GM12878 (cell line): ENCODE data around the gene C10orf71. TPM values are rescaled to one million over a fixed set of nuclear protein-coding genes. Genes with fewer than 3 reads are reported as not detected.

ENCODE experiments used
- ATAC-seq: fragments of 200-7000 bp; cut with Tn5 transposase; 3 replicates; pipeline ENCODE4 v1.9.1; 2020; ENCODE audit warnings: mild to moderate bottlenecking, moderate library complexity
- BruUV-seq: library from RNA; stranded (reverse); fragments of 400-500 nt; replicated peaks from 2 replicates; lab custom pipeline; 2021; lab: Mats Ljungman, UMichigan
- CTCF ChIA-PET: fragments of 300-600 bp; sonication (Branson Sonifier 250); formaldehyde crosslinking; extraction: SDS; loops from one replicate; lab custom pipeline; 2021; ENCODE audit warnings: inconsistent platforms; lab: Yijun Ruan, JAX
- POLR2A ChIA-PET: fragments of 350-600 bp; formaldehyde crosslinking; extraction: SDS; loops from one replicate; lab custom pipeline; 2021; ENCODE audit warnings: inconsistent platforms; lab: Charles Lee
- RAD21 ChIA-PET: fragments of 300-600 bp; sonication (Branson Sonifier 250); formaldehyde crosslinking; loops from one replicate; lab custom pipeline; 2023; ENCODE audit warnings: antibody characterized with exemption; ENCODE audit not compliant: unreplicated experiment; lab: Charles Lee
- SMC1A ChIA-PET: fragments of 300-600 bp; sonication (Branson Sonifier 250); formaldehyde crosslinking; loops from one replicate; lab custom pipeline; 2023; ENCODE audit not compliant: unreplicated experiment, uncharacterized antibody; lab: Charles Lee
- DNase-seq: peaks from one replicate; pipeline ENCODE4 v3.0.0-alpha.2; 2011; ENCODE audit warnings: low read depth, low spot score
- FAIRE-seq: peaks from 3 replicates; lab custom pipeline; 2011; peaks lifted over from hg19 to GRCh38; lab: Jason Lieb, UNC
- H2AFZ ChIP-seq: 2 replicates; pipeline ENCODE4 v1.6.0; 2011; ENCODE audit warnings: low read depth, low read length, control low read depth; ENCODE audit not compliant: control insufficient read depth
- H3K27ac ChIP-seq: 2 replicates; pipeline ENCODE4 v1.5.1; 2011; ENCODE audit warnings: control low read depth; ENCODE audit not compliant: control insufficient read depth, insufficient read depth
- H3K27me3 ChIP-seq, 2 experiments: replicated peaks in 1 of 2; 2 replicates each; pipeline versions ENCODE4 v1.6.0 to v1.6.1; 2011; ENCODE audit warnings: low read length in 1 of 2; ENCODE audit not compliant: control insufficient read depth in 2 of 2, insufficient read depth in 2 of 2
- H3K36me3 ChIP-seq, 2 experiments: 2 replicates each; pipeline ENCODE4 v1.5.1; 2011; ENCODE audit warnings: low read length in 1 of 2; ENCODE audit not compliant: control insufficient read depth in 2 of 2, insufficient read depth in 2 of 2
- H3K4me1 ChIP-seq: 2 replicates; pipeline ENCODE4 v1.6.1; 2011; ENCODE audit warnings: mild to moderate bottlenecking, low read length, moderate library complexity, mixed read lengths; ENCODE audit not compliant: control insufficient read depth, insufficient read depth
- H3K4me2 ChIP-seq: 2 replicates; pipeline ENCODE4 v1.6.0; 2011; ENCODE audit warnings: control low read depth; ENCODE audit not compliant: control insufficient read depth, insufficient read depth
- H3K4me3 ChIP-seq: fragments of 200-600 bp; sonication (generic); 2 replicates; pipeline ENCODE4 v1.5.1; 2016
- H3K79me2 ChIP-seq: 2 replicates; pipeline ENCODE4 v1.6.0; 2011; ENCODE audit warnings: low read length; ENCODE audit not compliant: control insufficient read depth, insufficient read depth
- H3K9ac ChIP-seq: 2 replicates; pipeline ENCODE4 v1.8.0; 2011; ENCODE audit warnings: low read length, control low read depth, mixed read lengths; ENCODE audit not compliant: control insufficient read depth, insufficient read depth
- H3K9me3 ChIP-seq: replicated peaks from 3 replicates; pipeline ENCODE4 v1.5.1; 2011; ENCODE audit warnings: mild to moderate bottlenecking, low read length; ENCODE audit not compliant: control insufficient read depth, insufficient read depth
- H4K20me1 ChIP-seq: 2 replicates; pipeline ENCODE4 v1.6.0; 2011; ENCODE audit not compliant: control insufficient read depth, insufficient read depth
- BCLAF1 ChIP-seq: fragments of 450-650 bp; IDR thresholded peaks from 2 replicates; pipeline ENCODE4 v1.6.1; 2017; ENCODE audit warnings: antibody characterized with exemption, mild to moderate bottlenecking, moderate library complexity
- BMI1 ChIP-seq: fragments of 450-650 bp; IDR thresholded peaks from 2 replicates; pipeline ENCODE4 v1.6.1; 2016; ENCODE audit warnings: mild to moderate bottlenecking, moderate library complexity, borderline replicate concordance
- CBX3 ChIP-seq: fragments of 200-600 bp; sonication (generic); IDR thresholded peaks from 2 replicates; pipeline ENCODE4 v1.6.1; 2016; ENCODE audit warnings: low read depth, borderline replicate concordance
- NBN ChIP-seq: fragments of 450-650 bp; IDR thresholded peaks from 2 replicates; pipeline ENCODE4 v1.6.1; 2016
- NR2C2 ChIP-seq: IDR thresholded peaks from 2 replicates; pipeline ENCODE4 v1.6.1; 2011; ENCODE audit warnings: borderline replicate concordance, low read depth; ENCODE audit not compliant: control insufficient read depth, insufficient read length
- PRDM15 ChIP-seq: fragments of 450-650 bp; formaldehyde crosslinking; IDR thresholded peaks from 2 replicates; pipeline ENCODE4 v1.4.0; 2020; ENCODE audit warnings: mild to moderate bottlenecking, moderate library complexity
- TCF12 ChIP-seq: IDR thresholded peaks from 2 replicates; pipeline ENCODE4 v1.6.1; 2011; ENCODE audit warnings: low read depth, mild to moderate bottlenecking, low read length
- ZBTB40 ChIP-seq: fragments of 450-650 bp; IDR thresholded peaks from 2 replicates; pipeline ENCODE4 v1.6.1; 2016; ENCODE audit warnings: mild to moderate bottlenecking, moderate library complexity, borderline replicate concordance
- WGBS: methylation state at CpG from one replicate; pipeline ENCODE4 v1.1.6; 2016; ENCODE audit warnings: low lambda C conversion rate; ENCODE audit not compliant: insufficient replicate concordance, insufficient coverage; ENCODE audit errors: missing lambda C conversion rate; 5-methylcytosine and 5-hydroxymethylcytosine counted together
- in situ Hi-C: fragments of 300-500 bp; cut with MboI; formaldehyde crosslinking; loops from 9 replicates; pipeline ENCODE4 v1.14.3; 2018; ENCODE audit warnings: mixed read lengths
- intact Hi-C: fragments of 100-400 bp; cut with micrococcal nuclease; formaldehyde crosslinking; loops from one replicate; pipeline ENCODE4 v1.14.2; 2022; ENCODE audit not compliant: unreplicated experiment
- polyA plus RNA-seq, 11 experiments: library from polyadenylated mRNA; depleted of rRNA in 4 of 11; unstranded in 6 of 11; stranded (reverse) in 5 of 11; fragments of >200 nt; fragmentation: Nextera tagmentation in 4 of 11; fragmentation: Illumina TruSeq in 1 of 11; extraction: Ambion mirVana in 4 of 11; extraction: Trizol in 1 of 11; gene quantifications; 1 replicate in 1 of 11; 2 replicates in 10 of 11; pipeline versions ENCODE4 v1.2.1 to v1.2.3, GENCODE V29; 2011 to 2016; ENCODE audit warnings: inconsistent platforms in 2 of 11, missing spikeins in 2 of 11, low read depth in 1 of 11
- total RNA-seq, 4 experiments: library from RNA; depleted of rRNA in 3 of 4; stranded (reverse); fragments of >200 nt in 3 of 4; fragmentation: Illumina TruSeq in 1 of 4; extraction: Trizol in 1 of 4; gene quantifications; 2 replicates each; pipeline versions ENCODE4 v1.2.1 to v1.2.3, GENCODE V29; 2013 to 2021

C10orf71 gene
- total and polyA plus RNA-seq, 10 of the 15 experiments (the other 5 are each of a cell fraction or from before 2014, with no cell fraction given) = not detected

GRCh38 chr10:49364747-49365146, 65.8 kb downstream of the C10orf71 start (continued):
- TF ChIP-seq PRDM15 (CRISPR knock-in tag) (no peak), CBX3 (no peak), BMI1 (no peak), BCLAF1 (no peak)
- TF ChIP-seq, all 136 proteins: peak for 0

- no TSS peak for BruUV-seq
- H3K4me3 ChIP-seq = no peak overlapping the region
- no peak overlapping the region for H2AFZ ChIP-seq
- peaks cover 0 to 4% of the 10 kb centered on the region in 2 experiments; a peak in 2 of 4 replicates for H3K27me3 ChIP-seq
- ATAC-seq (no peak), FAIRE-seq (no peak), DNase-seq (no peak)
- POLR2A ChIA-PET = interaction anchor here (0.7 kb wide), 1 partner anchor 291 kb away, joined by 5 read pairs; no protein-coding TSS in a partner anchor
- no peak overlapping the region for H3K4me2 ChIP-seq
- H4K20me1 ChIP-seq = no peaks in the 10 kb centered on the region
- peaks cover 16% of the 10 kb centered on the region for H3K4me1 ChIP-seq
- no peak overlapping the region for H3K9ac ChIP-seq
- H3K79me2 ChIP-seq = no peaks in the 10 kb centered on the region
- no peaks in the 10 kb centered on the region for H3K36me3 ChIP-seq
- in situ Hi-C loops = no loop called here
- intact Hi-C loops = no loop called here
- 52% methylated on average over 3 of the region's 3 CpGs for WGBS
- SMC1A ChIA-PET = no interaction called here
- H3K9me3 ChIP-seq = no peaks in the 10 kb centered on the region
- RAD21 ChIA-PET = no interaction called here
- no peak overlapping the region for H3K27ac ChIP-seq
- CTCF ChIA-PET = no interaction called here
- TF ChIP-seq ZBTB40 (no peak), TCF12 (no peak), NR2C2 (no peak), NBN (no peak)
Measured at GRCh38 chr10:49365275-49365674, 66.3 kb downstream of the C10orf71 start.
